HEK293 (cell line): Measurements from ENCODE around the gene NPHP1.
A peak's percentile ranks its signal among the peaks of the same experiment; 100 is the strongest.

Experiments
- CTCF ChIA-PET: fragments of 350-600 bp; formaldehyde crosslinking; extraction: SDS; loops from one replicate; lab custom pipeline; 2021; ENCODE audit warnings: antibody characterized with exemption; lab: Yijun Ruan, JAX
- POLR2A ChIA-PET: fragments of 300-600 bp; formaldehyde crosslinking; extraction: SDS; loops from one replicate; lab custom pipeline; 2020; ENCODE audit warnings: antibody characterized with exemption, inconsistent platforms; lab: Yijun Ruan, JAX
- H3K27ac ChIP-seq: fragments of 200-500 bp; sonication (Bioruptor generic); 2 replicates; pipeline ENCODE4 v1.5.1; 2014; ENCODE audit warnings: low read depth, low read length, control low read depth, inconsistent platforms; ENCODE audit errors: extremely low read depth
- H3K36me3 ChIP-seq, 2 experiments: fragments of 200-500 bp in 1 of 2; sonication (Bioruptor generic) in 1 of 2; 1 replicate in 1 of 2; 2 replicates in 1 of 2; pipeline ENCODE4 v1.5.1; 2014 to 2017; ENCODE audit warnings: inconsistent platforms in 2 of 2, low read length in 2 of 2; ENCODE audit not compliant: control insufficient read depth in 2 of 2, insufficient read depth in 1 of 2
- H3K4me1 ChIP-seq: fragments of 200-500 bp; sonication (Bioruptor generic); 2 replicates; pipeline ENCODE4 v1.5.1; 2014; ENCODE audit warnings: mild to moderate bottlenecking, low read length, inconsistent platforms; ENCODE audit not compliant: control insufficient read depth, insufficient read depth
- H3K4me3 ChIP-seq: 2 replicates; pipeline ENCODE4 v1.5.1; 2011; ENCODE audit warnings: low read depth, mild to moderate bottlenecking, control low read depth, low read length, moderate library complexity
- H3K9me3 ChIP-seq: fragments of 200-500 bp; sonication (Bioruptor generic); 2 replicates; pipeline ENCODE4 v1.5.1; 2014; ENCODE audit warnings: low read depth, low read length, inconsistent platforms; ENCODE audit not compliant: control insufficient read depth, insufficient read depth
- MEIS1 ChIP-seq: sonication (generic); formaldehyde crosslinking; IDR thresholded peaks from 2 replicates; pipeline ENCODE4 v1.8.1; 2022; ENCODE audit warnings: missing genetic modification reagents, mild to moderate bottlenecking, borderline replicate concordance
- MZF1 ChIP-seq: fragments of 450-650 bp; formaldehyde crosslinking; IDR thresholded peaks from 2 replicates; pipeline ENCODE4 v1.5.1; 2017; ENCODE audit warnings: missing biosample characterization, missing genetic modification characterization, borderline replicate concordance
- OVOL3 ChIP-seq: fragments of 450-650 bp; formaldehyde crosslinking; IDR thresholded peaks from 2 replicates; pipeline ENCODE4 v1.5.1; 2016; ENCODE audit warnings: missing biosample characterization, missing genetic modification characterization
- RBAK ChIP-seq: fragments of 450-650 bp; formaldehyde crosslinking; IDR thresholded peaks from 2 replicates; pipeline ENCODE4 v1.5.1; 2016; ENCODE audit warnings: missing biosample characterization, missing genetic modification characterization
- WT1 ChIP-seq: fragments of 450-650 bp; formaldehyde crosslinking; IDR thresholded peaks from 2 replicates; pipeline ENCODE4 v1.5.1; 2016; ENCODE audit warnings: missing biosample characterization, missing genetic modification characterization
- ZBTB1 ChIP-seq: fragments of 450-650 bp; formaldehyde crosslinking; IDR thresholded peaks from 2 replicates; pipeline ENCODE4 v1.5.1; 2016; ENCODE audit warnings: missing biosample characterization, missing genetic modification characterization
- ZBTB11 ChIP-seq: fragments of 450-650 bp; formaldehyde crosslinking; conservative IDR thresholded peaks from 2 replicates; pipeline ENCODE4 v1.5.1; 2016; ENCODE audit warnings: low read depth, missing biosample characterization, missing genetic modification characterization
- ZBTB17 ChIP-seq: fragments of 450-650 bp; formaldehyde crosslinking; IDR thresholded peaks from 2 replicates; pipeline ENCODE4 v1.5.1; 2016; ENCODE audit warnings: missing biosample characterization, missing genetic modification characterization
- ZBTB21 ChIP-seq: fragments of 450-650 bp; formaldehyde crosslinking; IDR thresholded peaks from 2 replicates; pipeline ENCODE4 v1.5.1; 2017; ENCODE audit warnings: missing biosample characterization, missing genetic modification characterization
- ZNF10 ChIP-seq: fragments of 450-650 bp; formaldehyde crosslinking; IDR thresholded peaks from 2 replicates; pipeline ENCODE4 v1.5.1; 2017; ENCODE audit warnings: missing biosample characterization, missing genetic modification characterization
- ZNF350 ChIP-seq: fragments of 450-650 bp; formaldehyde crosslinking; IDR thresholded peaks from 2 replicates; pipeline ENCODE4 v1.5.0; 2017; ENCODE audit warnings: missing biosample characterization, mild to moderate bottlenecking, missing genetic modification characterization
- ZNF449 ChIP-seq: fragments of 450-650 bp; formaldehyde crosslinking; IDR thresholded peaks from 2 replicates; pipeline ENCODE4 v1.5.1; 2017; ENCODE audit warnings: missing biosample characterization, mild to moderate bottlenecking, missing genetic modification characterization, moderate library complexity
- ZNF549 ChIP-seq: fragments of 450-650 bp; IDR thresholded peaks from 2 replicates; pipeline ENCODE4 v1.5.1; 2018; ENCODE audit warnings: missing biosample characterization, missing genetic modification characterization, mild to moderate bottlenecking, inconsistent platforms, moderate library complexity
- ZNF629 ChIP-seq: fragments of 450-650 bp; formaldehyde crosslinking; IDR thresholded peaks from 2 replicates; pipeline ENCODE4 v1.5.1; 2017; ENCODE audit warnings: missing biosample characterization, missing genetic modification characterization
- ZNF670 ChIP-seq: fragments of 450-650 bp; formaldehyde crosslinking; IDR thresholded peaks from 2 replicates; pipeline ENCODE4 v1.5.1; 2016; ENCODE audit warnings: missing biosample characterization, missing genetic modification characterization, low read depth
- ZNF768 ChIP-seq: fragments of 450-650 bp; formaldehyde crosslinking; IDR thresholded peaks from 2 replicates; pipeline ENCODE4 v1.5.1; 2018; ENCODE audit warnings: missing biosample characterization, mild to moderate bottlenecking, missing genetic modification characterization
- ZNF785 ChIP-seq: fragments of 450-650 bp; formaldehyde crosslinking; IDR thresholded peaks from 2 replicates; pipeline ENCODE4 v1.5.1; 2016; ENCODE audit warnings: missing biosample characterization, missing genetic modification characterization
- ZNF791 ChIP-seq: fragments of 450-650 bp; formaldehyde crosslinking; IDR thresholded peaks from 2 replicates; pipeline ENCODE4 v1.5.1; 2016; ENCODE audit warnings: missing biosample characterization, missing genetic modification characterization
- TF ChIP-seq, protein P1 (sequence below): fragments of 450-650 bp; formaldehyde crosslinking; IDR thresholded peaks from 2 replicates; pipeline ENCODE4 v1.5.1; 2016; ENCODE audit warnings: missing biosample characterization, missing genetic modification characterization

Gene NPHP1

GRCh38 chr2:110126906-110127305 lies 77.9 kb downstream of the NPHP1 start:
- TF ChIP-seq ZNF10 (tag by site-specific recombination) (no peak), ZBTB21 (tag by site-specific recombination) (no peak), OVOL3 (tag by site-specific recombination) (no peak), ZNF350 (tag by site-specific recombination) (no peak), RBAK (tag by site-specific recombination) (no peak), ZNF449 (no peak), ZNF549 (tag by site-specific recombination) (no peak), ZNF670 (no peak), ZNF785 (tag by site-specific recombination) (no peak), ZBTB11 (no peak), MZF1 (no peak), ZNF768 (tag by site-specific recombination) (no peak), WT1 (tag by site-specific recombination) (no peak)
- no peaks in the 10 kb centered on the region for H3K9me3 ChIP-seq
- CTCF ChIA-PET = no interaction called here
- POLR2A ChIA-PET = no interaction called here
- H3K4me1 ChIP-seq = 0 out of 2 replicates have a peak, but pooled peaks cover 3% of the 10 kb centered on the region
- H3K36me3 ChIP-seq = no peaks in the 10 kb centered on the region
- no peak overlapping the region for H3K4me3 ChIP-seq
- no peak overlapping the region for H3K27ac ChIP-seq

- no peaks in the 10 kb centered on the region for H3K9me3 ChIP-seq
- ChIA-PET CTCF (no interaction called here), POLR2A (no interaction called here)
- H3K36me3 ChIP-seq = no peaks in the 10 kb centered on the region
- H3K27ac ChIP-seq = no peak overlapping the region
- no peak overlapping the region for H3K4me3 ChIP-seq
- 0 out of 2 replicates have a peak, but pooled peaks cover 3% of the 10 kb centered on the region for H3K4me1 ChIP-seq
- no peak for TF ChIP-seq ZBTB1
- TF ChIP-seq MEIS1 (CRISPR knock-in tag) = no peak
- no peak for TF ChIP-seq ZNF791 (tag by site-specific recombination)
- TF ChIP-seq ZNF629 = no peak
These were observed 78.6 kb downstream of the NPHP1 start for GRCh38 chr2:110126086-110126773.

DNA sequence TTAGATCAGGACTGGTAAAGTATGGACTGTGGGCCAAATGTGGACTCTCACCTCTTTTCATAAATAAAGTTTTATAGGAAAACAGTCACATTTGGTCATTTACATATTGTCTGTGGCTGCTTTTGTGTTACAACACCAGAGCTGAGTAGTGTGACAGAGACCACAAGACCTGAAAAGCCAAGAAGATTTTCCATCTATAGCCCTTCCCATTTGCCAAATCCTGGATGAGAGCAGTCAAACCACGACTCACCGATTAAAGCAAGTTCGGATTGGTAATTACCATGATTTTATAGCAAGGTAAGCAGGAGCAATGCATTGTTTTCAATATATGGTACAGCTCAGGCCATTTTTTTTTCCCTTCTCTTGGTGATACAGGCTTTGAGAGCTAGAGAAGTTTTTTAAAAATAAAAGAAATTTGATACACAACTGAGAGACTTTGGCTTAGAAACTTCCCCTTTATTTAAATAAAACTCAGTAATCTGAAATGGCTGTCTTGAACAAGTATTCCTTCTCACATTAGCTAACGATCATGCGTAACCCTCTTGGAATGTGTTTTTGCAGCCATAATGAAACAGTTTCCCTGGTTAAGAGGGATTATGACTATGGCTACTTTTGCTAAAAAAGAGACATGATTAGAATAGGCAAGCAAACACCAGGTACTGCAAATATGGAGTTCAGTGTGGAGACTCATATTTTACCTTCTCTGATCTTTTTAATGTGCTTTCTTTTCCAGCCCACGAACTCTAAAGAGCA lies 79.7 kb downstream of the NPHP1 start:
- TF ChIP-seq ZBTB17 (tag by site-specific recombination) = 0 out of 2 replicates have a peak, but pooled peaks have one; percentile 24
- TF ChIP-seq, protein P1, sequence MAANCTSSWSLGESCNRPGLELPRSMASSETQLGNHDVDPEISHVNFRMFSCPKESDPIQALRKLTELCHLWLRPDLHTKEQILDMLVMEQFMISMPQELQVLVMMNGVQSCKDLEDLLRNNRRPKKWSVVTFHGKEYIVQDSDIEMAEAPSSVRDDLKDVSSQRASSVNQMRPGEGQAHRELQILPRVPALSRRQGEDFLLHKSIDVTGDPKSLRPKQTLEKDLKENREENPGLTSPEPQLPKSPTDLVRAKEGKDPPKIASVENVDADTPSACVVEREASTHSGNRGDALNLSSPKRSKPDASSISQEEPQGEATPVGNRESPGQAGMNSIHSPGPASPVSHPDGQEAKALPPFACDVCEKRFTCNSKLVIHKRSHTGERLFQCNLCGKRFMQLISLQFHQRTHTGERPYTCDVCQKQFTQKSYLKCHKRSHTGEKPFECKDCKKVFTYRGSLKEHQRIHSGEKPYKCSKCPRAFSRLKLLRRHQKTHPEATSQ (tag by site-specific recombination) = no peak
- TF ChIP-seq, all 188 proteins: peak for 1
- no peak overlapping the region for H3K4me3 ChIP-seq
- ChIA-PET POLR2A (no interaction called here), CTCF (interaction anchor here (0.6 kb wide), 1 partner anchor 8 kb away, joined by 5 read pairs; no protein-coding TSS in a partner anchor)
- no peaks in the 10 kb centered on the region for H3K9me3 ChIP-seq
- H3K4me1 ChIP-seq = 0 out of 2 replicates have a peak, but pooled peaks cover 3% of the 10 kb centered on the region
- no peak overlapping the region for H3K27ac ChIP-seq
- no peaks in the 10 kb centered on the region for H3K36me3 ChIP-seq
